Renal pelvis (tissue), 4 donors: ENCODE data around the gene FOXK1. TPM values are rescaled to one million over a fixed set of nuclear protein-coding genes. Genes with fewer than 3 reads are reported as not detected.
"Not testable (repeated sequence)": the region's sequence is repeated elsewhere in the genome, so short reads cannot be mapped to it uniquely, and the experiment has no call there.

Source experiments
- DNase-seq: peaks from one replicate; pipeline ENCODE4 v3.0.0-alpha.2; 2013
- polyA plus RNA-seq, 3 donors: library from polyadenylated mRNA; unstranded; fragments of 120-200 nt; gene quantifications; one replicate each; pipeline ENCODE4 v1.2.1, GENCODE V29; 2013; ENCODE audit not compliant: insufficient read length in 3 of 3

The FOXK1 gene
- polyA plus RNA-seq, 3 donors = 15.5 to 30.0 (median 24.3) TPM

GRCh38 chr7:4782333-4783291 lies 100.5 kb downstream of the FOXK1 start:
- DNase-seq = no peak

GRCh38 chr7:4783292-4783652 lies 101.2 kb downstream of the FOXK1 start:
- DNase-seq = no peak

- DNase-seq = no peak
Observed at GRCh38 chr7:4783762-4784351, 101.8 kb downstream of the FOXK1 start.

GRCh38 chr7:4784799-4785198 lies 102.7 kb downstream of the FOXK1 start:
- DNase-seq = no peak

- no peak for DNase-seq
Observed at GRCh38 chr7:4785371-4785770, 103.3 kb downstream of the FOXK1 start.

GRCh38 chr7:4786015-4786414 lies 103.9 kb downstream of the FOXK1 start:
- no peak for DNase-seq

GRCh38 chr7:4787541-4787940 lies 105.4 kb downstream of the FOXK1 start:
- no peak for DNase-seq

- no peak for DNase-seq
Observed at GRCh38 chr7:4787947-4788626, 106.0 kb downstream of the FOXK1 start.

GRCh38 chr7:4788627-4789189 lies 106.6 kb downstream of the FOXK1 start:
- DNase-seq = no peak

- no peak for DNase-seq
Observed at GRCh38 chr7:4789194-4790077, 107.3 kb downstream of the FOXK1 start.

GRCh38 chr7:4790078-4790465 lies 108.0 kb downstream of the FOXK1 start:
- no peak for DNase-seq

GRCh38 chr7:4790516-4790991 lies 108.5 kb downstream of the FOXK1 start:
- DNase-seq = no peak

- DNase-seq = no peak
Observed at GRCh38 chr7:4791101-4791737, 109.1 kb downstream of the FOXK1 start.

GRCh38 chr7:4791738-4792536 lies 109.8 kb downstream of the FOXK1 start:
- DNase-seq = peak; percentile 80

- no peak for DNase-seq
Observed at GRCh38 chr7:4792537-4793126, 110.5 kb downstream of the FOXK1 start.

- not testable (repeated sequence) for DNase-seq
Observed at GRCh38 chr7:4793385-4793993, 111.4 kb downstream of the FOXK1 start.

GRCh38 chr7:4794171-4794570 lies 112.1 kb downstream of the FOXK1 start:
- not testable (repeated sequence) for DNase-seq

- no peak for DNase-seq
Observed at GRCh38 chr7:4794591-4795350, 112.7 kb downstream of the FOXK1 start.
